ENCODE results near the gene PKNOX2.
"Not testable (repeated sequence)": the region's sequence is repeated elsewhere in the genome, so short reads cannot be mapped to it uniquely, and the experiment has no call there.

The PKNOX2 gene

DNA sequence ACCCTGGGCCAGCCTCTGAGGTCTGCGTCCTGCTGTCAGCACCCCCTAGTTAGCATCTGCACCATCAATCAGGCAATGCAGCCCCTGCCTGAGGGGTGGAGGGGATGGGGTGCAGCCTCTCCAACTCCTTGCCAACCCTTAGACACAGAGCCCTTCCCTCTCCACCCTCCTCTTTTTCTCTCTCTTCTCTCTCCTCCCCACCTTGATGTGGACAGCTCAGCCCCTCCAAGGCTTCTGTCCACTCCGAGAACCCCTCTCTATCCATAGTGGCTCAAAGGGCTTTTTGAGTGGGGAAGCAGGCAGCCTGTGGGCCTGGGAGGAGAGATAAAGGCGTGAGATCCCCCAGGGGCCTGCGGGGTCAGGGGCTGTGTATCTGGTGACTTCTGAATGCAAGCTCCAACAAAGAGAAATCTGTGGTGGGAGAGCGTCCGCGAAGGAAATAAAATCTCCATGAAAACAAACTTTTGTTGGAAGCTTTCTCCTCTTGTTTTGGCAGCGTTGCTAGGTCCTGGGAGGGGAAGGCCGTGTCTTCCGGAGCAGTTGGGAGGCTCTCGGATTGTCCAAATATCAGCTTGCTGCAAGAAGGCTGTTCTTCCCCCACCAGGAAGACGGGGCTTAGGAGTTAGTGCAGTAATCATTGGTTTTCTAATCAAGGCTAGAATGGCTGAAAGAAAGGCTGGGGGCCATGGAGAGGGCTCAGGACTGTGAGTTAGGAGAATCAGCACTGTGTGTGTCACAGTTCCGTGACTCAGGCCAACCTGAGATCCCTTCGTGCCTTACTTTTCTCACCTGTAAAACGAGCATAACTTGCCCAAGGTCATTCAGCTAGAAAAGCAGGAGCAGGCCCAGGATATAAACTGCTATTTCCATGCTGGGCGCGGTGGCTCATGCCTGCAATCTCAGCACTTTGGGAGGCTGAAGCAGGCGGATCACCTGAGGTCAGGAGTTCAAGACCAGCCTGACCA is 50.3 kb downstream of the PKNOX2 start:
- Mint-ChIP-seq H3K36me3 (ENCODE audit: low read depth) (no peaks in the 10 kb centered on the region), H3K4me3 (no peak overlapping the region), H3K27me3 (peaks cover 18% of the 10 kb centered on the region), H3K9me3 (no peaks in the 10 kb centered on the region), H3K27ac (no peak overlapping the region), H3K4me1 (ENCODE audit: low read depth) (no peaks in the 10 kb centered on the region)
- intact Hi-C loops (cut with micrococcal nuclease) = no loop called here

DNA sequence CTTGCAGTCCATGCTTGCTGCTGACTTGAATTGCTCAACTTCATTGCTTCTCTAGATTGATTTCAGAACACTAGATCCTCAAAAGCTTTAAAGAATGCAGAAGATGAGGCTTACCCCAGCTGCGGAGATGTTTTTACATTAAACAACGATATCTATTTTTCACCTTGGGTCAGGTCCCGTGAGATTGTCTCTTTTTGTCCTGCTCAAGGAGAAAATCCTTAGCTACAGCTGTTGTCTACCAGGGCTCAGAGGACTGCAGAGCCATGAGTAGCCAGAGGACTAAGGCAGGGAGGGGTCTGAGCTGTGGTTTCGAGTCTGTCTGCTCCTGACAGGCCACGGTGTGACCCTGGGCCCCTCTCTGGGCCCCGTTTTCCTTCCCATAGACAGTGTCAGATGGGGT is 51.4 kb downstream of the PKNOX2 start:
- Mint-ChIP-seq H3K27ac (no peak overlapping the region), H3K9me3 (no peaks in the 10 kb centered on the region), H3K4me3 (no peak overlapping the region), H3K27me3 (peaks cover 18% of the 10 kb centered on the region), H3K36me3 (ENCODE audit: low read depth) (no peaks in the 10 kb centered on the region), H3K4me1 (ENCODE audit: low read depth) (no peaks in the 10 kb centered on the region)
- intact Hi-C loops (cut with micrococcal nuclease) = no loop called here

DNA sequence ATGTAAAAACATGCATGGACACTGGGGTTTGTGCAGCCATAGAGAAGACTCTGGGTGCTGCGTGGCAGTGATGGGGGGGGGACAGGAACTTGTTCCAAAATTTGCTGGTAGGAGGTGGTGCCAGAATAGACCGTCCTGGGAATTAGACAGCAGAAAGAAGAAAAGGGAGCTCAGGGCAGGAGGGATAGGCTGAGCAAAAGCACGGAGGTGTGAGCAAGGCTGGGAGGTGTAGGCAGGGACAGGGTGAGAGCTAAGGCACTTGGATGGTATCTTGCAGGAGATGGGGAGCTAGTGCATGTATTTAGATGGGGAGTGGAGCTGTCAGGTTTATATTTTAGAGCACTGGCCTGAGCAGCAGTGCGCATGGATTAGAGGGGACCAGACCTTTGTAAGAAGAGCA is 53.8 kb downstream of the PKNOX2 start:
- intact Hi-C loops (cut with micrococcal nuclease) = no loop called here
- no peaks in the 10 kb centered on the region for H3K4me1 Mint-ChIP-seq (ENCODE audit: low read depth)
- H3K9me3 Mint-ChIP-seq = no peaks in the 10 kb centered on the region
- no peak overlapping the region for H3K4me3 Mint-ChIP-seq
- no peaks in the 10 kb centered on the region for H3K36me3 Mint-ChIP-seq (ENCODE audit: low read depth)
- peaks cover 15% of the 10 kb centered on the region for H3K27me3 Mint-ChIP-seq
- H3K27ac Mint-ChIP-seq = no peak overlapping the region

DNA sequence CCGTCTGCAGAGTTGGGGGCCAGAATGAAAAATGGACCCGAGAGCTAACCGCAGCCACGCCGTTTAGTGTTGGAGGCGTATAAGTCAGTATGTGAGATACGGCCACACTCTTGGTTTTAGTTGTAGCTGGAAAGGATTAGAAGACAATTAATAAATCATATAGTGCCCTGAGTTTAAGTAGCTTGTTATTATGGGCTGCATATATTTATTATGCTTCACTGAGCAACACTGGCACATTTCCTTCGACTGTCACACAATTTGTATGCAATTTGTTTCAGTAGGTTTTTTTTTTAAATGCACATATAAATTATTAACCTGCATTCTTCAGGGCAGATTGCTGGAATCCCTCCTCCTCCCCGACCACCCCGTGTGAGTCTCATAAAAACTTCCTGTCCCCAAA is 56.9 kb downstream of the PKNOX2 start:
- intact Hi-C loops (cut with micrococcal nuclease) = loop anchor here (5.0 kb wide), 1 partner anchor 259 kb away; no protein-coding TSS in a partner anchor
- H3K36me3 Mint-ChIP-seq (ENCODE audit: low read depth) = no peaks in the 10 kb centered on the region
- H3K4me1 Mint-ChIP-seq (ENCODE audit: low read depth) = no peaks in the 10 kb centered on the region
- no peak overlapping the region for H3K4me3 Mint-ChIP-seq
- H3K27me3 Mint-ChIP-seq = peaks cover 8% of the 10 kb centered on the region
- no peaks in the 10 kb centered on the region for H3K9me3 Mint-ChIP-seq
- H3K27ac Mint-ChIP-seq = no peak overlapping the region

DNA sequence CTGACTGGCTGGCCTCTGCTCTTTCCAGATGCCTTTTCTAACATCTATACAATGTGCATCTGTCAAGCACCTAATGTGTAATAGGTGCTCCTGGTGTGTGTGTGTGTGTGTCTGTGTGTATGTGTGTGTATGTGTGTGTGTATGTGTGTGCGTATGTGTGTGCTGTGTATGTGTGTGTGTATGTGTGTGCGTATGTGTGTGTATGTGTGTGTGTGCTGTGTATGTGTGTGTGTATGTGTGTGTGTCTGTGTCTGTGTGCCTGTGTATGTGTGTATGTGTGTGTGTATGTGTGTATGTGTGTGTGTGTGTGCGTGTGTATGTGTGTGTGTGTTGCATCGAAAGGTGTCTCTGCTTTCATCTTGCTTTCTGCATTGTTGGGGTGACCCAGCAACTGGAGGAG is 57.9 kb downstream of the PKNOX2 start:
- Mint-ChIP-seq H3K27ac (no peak overlapping the region), H3K36me3 (ENCODE audit: low read depth) (no peaks in the 10 kb centered on the region), H3K9me3 (no peaks in the 10 kb centered on the region), H3K4me1 (ENCODE audit: low read depth) (no peaks in the 10 kb centered on the region), H3K4me3 (no peak overlapping the region), H3K27me3 (peaks cover 10% of the 10 kb centered on the region)
- intact Hi-C loops (cut with micrococcal nuclease) = loop anchor here (5.0 kb wide), 1 partner anchor 260 kb away; no protein-coding TSS in a partner anchor

DNA sequence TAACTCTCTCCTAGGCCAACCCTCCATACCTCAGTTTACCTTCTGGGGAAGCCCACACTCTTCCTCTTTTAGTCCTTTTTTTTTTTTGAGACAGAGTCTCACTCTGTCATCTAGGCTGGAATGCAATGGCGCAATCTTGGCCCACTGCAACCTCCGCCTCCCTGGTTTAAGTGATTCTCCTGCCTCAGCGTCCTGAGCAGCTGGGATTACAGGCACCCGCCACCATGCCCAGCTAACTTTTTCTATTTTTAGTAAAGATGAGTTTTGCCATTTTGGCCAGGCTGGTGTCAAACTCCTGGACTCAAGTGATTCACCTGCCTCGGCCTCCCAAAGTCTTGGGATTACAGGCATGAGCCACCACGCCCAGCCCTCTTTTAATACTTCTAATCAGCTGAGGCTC is 58.6 kb downstream of the PKNOX2 start:
- not testable (repeated sequence) for H3K9me3 Mint-ChIP-seq; H3K36me3 Mint-ChIP-seq (ENCODE audit: low read depth); H3K4me1 Mint-ChIP-seq (ENCODE audit: low read depth); H3K27me3 Mint-ChIP-seq; H3K27ac Mint-ChIP-seq; H3K4me3 Mint-ChIP-seq
- intact Hi-C loops (cut with micrococcal nuclease) = loop anchor here (5.0 kb wide), 1 partner anchor 261 kb away; no protein-coding TSS in a partner anchor

DNA sequence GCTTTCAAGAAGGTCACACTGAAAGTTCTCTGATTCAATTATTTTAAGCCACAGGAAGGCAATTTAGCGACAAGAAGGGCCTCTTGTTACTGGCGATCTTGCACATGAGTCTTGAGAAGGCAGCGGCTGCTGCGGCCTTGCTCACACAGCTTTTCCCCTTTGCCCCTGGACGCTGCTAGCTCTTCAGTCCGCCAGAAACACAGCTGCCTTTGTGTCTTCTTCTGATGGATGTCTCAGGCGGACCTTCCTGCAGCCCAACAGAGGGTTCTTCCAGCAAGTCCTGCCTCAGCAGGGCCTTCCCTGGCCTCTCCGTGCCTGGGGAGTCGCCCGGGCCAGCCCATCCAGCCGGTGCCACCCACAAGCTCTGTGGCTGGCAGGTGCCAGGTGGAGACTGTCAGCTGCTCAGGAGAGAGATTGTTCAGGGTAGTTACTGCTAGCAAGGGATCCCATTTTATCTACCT is 59.4 kb downstream of the PKNOX2 start:
- Mint-ChIP-seq H3K9me3 (no peaks in the 10 kb centered on the region), H3K27ac (no peak overlapping the region), H3K4me3 (no peak overlapping the region), H3K4me1 (ENCODE audit: low read depth) (no peaks in the 10 kb centered on the region), H3K36me3 (ENCODE audit: low read depth) (no peaks in the 10 kb centered on the region), H3K27me3 (peaks cover 4% of the 10 kb centered on the region)
- intact Hi-C loops (cut with micrococcal nuclease) = loop anchor here (5.0 kb wide), 1 partner anchor 262 kb away; no protein-coding TSS in a partner anchor

DNA sequence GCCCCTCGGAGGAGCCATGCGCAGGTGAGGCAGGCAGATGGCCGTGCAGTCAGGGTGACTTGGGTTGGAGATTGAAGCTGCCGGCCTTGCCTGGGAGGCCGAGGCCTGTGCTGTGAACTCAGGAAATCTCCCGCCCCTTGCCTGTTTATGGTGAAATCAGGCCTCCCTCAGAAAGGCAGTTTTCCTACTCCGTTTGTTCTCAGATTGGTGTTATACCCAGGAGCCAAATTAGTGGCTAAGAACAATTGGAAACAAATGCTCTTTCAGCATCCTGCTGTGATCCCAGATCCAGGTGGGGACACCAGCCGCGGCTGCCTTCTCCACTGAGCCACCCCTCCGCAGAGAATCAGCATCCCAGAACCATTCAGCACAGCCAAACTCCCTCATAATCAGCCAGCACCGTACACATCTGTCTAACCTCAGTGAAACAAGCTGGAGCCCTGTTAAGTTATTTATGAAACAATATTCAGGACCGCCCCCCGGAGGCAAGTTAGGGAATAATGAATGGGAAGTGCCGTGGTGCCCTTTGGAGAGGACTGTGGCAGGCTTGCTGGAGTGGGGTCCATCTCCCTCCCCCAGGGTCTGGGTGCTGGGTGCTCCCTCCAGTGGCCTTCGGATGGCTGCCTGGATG is 60.0 kb downstream of the PKNOX2 start:
- intact Hi-C loops (cut with micrococcal nuclease) = loop anchor here (5.0 kb wide), 1 partner anchor 262 kb away; no protein-coding TSS in a partner anchor
- H3K27me3 Mint-ChIP-seq = peaks cover 4% of the 10 kb centered on the region

DNA sequence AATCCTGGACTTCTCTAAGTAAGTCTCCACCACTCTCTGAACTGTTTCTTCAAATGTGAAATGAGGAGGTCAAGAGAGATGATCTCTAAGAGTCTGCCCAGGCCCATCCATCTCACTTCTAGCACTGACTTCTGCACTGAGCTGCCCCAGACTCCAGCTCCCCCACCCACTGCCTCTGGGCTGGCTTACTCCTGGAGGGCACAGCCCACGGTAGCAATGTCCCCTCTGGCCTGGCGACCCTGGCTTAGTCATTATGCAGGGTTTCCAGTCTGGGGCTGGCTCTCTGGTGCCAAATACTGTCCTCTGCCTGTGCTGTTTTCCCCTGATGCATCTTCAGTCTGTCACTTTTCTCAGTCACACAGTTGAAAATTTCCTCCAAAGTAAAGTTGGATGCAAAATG is 60.9 kb downstream of the PKNOX2 start:
- Mint-ChIP-seq H3K36me3 (ENCODE audit: low read depth) (no peaks in the 10 kb centered on the region), H3K4me3 (no peak overlapping the region)

More for the DNA sequence above, 60.0 kb downstream of the PKNOX2 start:
- Mint-ChIP-seq H3K36me3 (ENCODE audit: low read depth) (no peaks in the 10 kb centered on the region), H3K4me1 (ENCODE audit: low read depth) (no peaks in the 10 kb centered on the region), H3K9me3 (no peaks in the 10 kb centered on the region), H3K27ac (no peak overlapping the region), H3K4me3 (no peak overlapping the region)

DNA sequence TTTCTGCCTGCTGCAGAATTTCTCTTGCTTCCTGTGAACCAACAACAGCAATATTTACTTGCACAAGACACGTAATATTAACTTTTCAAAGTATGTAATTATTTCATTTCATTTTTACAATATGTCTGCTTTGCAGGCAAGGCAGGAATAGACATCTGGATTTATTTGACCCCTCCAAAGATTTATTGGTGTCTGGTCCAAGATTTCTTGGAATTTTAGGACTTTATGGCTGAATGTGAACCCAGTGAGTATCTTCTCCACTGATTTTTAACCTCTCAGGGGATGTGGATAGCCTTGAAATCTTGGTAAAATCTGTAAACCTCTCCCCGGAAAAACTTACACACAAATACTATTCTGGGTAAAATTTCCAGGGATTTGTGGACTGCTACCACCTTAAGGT is 61.5 kb downstream of the PKNOX2 start:
- no peak overlapping the region for H3K27ac Mint-ChIP-seq
- no peaks in the 10 kb centered on the region for H3K36me3 Mint-ChIP-seq (ENCODE audit: low read depth)
- no peaks in the 10 kb centered on the region for H3K9me3 Mint-ChIP-seq
- intact Hi-C loops (cut with micrococcal nuclease) = no loop called here
- H3K27me3 Mint-ChIP-seq = peaks cover 4% of the 10 kb centered on the region
- H3K4me1 Mint-ChIP-seq (ENCODE audit: low read depth) = no peaks in the 10 kb centered on the region
- no peak overlapping the region for H3K4me3 Mint-ChIP-seq

More for the DNA sequence above, 60.9 kb downstream of the PKNOX2 start:
- intact Hi-C loops (cut with micrococcal nuclease) = no loop called here
- Mint-ChIP-seq H3K27me3 (peaks cover 4% of the 10 kb centered on the region), H3K27ac (no peak overlapping the region), H3K9me3 (no peaks in the 10 kb centered on the region), H3K4me1 (ENCODE audit: low read depth) (no peaks in the 10 kb centered on the region)

DNA sequence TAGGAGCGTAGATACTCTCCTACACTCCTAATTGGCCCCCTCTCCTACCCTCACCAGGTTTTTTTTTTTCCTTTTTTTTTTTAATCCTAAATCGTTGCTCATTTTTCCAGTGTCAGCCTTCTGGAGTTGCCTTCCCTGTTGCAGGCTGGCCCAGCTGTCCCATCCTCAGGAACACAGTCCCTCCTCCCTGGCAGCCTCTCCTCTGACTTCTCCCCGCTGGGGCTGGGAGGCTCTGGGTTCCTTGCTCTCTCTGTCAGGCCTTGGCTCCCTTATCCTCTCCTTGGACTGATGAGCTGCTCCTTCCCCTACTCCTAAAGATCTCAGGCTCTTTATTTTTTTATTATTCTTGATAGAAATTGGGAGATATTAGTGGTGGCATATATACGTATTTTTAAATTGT is 62.2 kb downstream of the PKNOX2 start:
- H3K27me3 Mint-ChIP-seq = peaks cover 4% of the 10 kb centered on the region

DNA sequence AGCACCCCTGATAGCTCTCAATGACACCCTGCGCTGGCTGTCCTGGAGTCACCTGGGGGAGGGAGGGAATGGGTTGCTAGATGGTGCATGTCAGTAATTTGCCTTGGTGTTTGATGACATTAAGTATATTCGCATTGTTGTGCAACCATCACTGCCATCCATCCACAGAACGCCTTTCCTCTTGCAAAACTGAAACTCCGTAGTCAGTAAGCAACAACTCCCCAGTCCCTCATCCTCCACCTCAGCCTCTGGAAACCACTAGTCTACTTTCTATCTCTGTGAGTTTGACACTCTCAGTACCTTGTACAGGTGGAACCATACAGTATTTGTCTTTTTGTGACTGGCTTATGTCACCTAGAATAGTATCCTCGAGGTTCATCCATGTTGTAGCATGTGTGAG is 62.6 kb downstream of the PKNOX2 start:
- H3K9me3 Mint-ChIP-seq = no peaks in the 10 kb centered on the region
- H3K36me3 Mint-ChIP-seq (ENCODE audit: low read depth) = no peaks in the 10 kb centered on the region
- no peaks in the 10 kb centered on the region for H3K4me1 Mint-ChIP-seq (ENCODE audit: low read depth)
- intact Hi-C loops (cut with micrococcal nuclease) = no loop called here
- no peak overlapping the region for H3K27ac Mint-ChIP-seq
- peaks cover 4% of the 10 kb centered on the region for H3K27me3 Mint-ChIP-seq
- H3K4me3 Mint-ChIP-seq = no peak overlapping the region

More for the DNA sequence above, 62.2 kb downstream of the PKNOX2 start:
- H3K27ac Mint-ChIP-seq = no peak overlapping the region
- intact Hi-C loops (cut with micrococcal nuclease) = no loop called here
- H3K4me3 Mint-ChIP-seq = no peak overlapping the region
- no peaks in the 10 kb centered on the region for H3K36me3 Mint-ChIP-seq (ENCODE audit: low read depth)
- H3K4me1 Mint-ChIP-seq (ENCODE audit: low read depth) = no peaks in the 10 kb centered on the region
- H3K9me3 Mint-ChIP-seq = no peaks in the 10 kb centered on the region

DNA sequence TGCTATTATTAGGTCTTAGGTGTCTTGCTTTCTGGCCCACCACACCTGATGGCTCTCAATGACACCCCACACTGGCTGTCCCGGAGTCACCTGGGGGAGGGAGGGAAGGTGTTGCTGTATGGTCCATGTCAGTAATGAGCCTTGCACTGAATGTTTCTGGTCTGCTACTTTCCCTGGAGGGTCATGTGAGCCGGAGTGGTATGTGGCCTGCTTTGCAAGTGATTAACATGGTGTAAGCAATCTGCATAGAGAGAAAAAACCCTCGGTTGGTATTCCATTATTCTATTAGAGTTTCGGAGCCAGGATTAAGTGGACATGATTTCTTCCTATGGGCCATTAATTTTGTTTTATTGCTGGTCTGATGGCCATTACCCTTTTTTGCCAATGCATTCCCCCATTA is 63.9 kb downstream of the PKNOX2 start:
- H3K9me3 Mint-ChIP-seq = no peaks in the 10 kb centered on the region
- no peaks in the 10 kb centered on the region for H3K4me1 Mint-ChIP-seq (ENCODE audit: low read depth)
- no peaks in the 10 kb centered on the region for H3K36me3 Mint-ChIP-seq (ENCODE audit: low read depth)
- intact Hi-C loops (cut with micrococcal nuclease) = no loop called here
- peaks cover 4% of the 10 kb centered on the region for H3K27me3 Mint-ChIP-seq
- no peak overlapping the region for H3K4me3 Mint-ChIP-seq
- H3K27ac Mint-ChIP-seq = no peak overlapping the region

DNA sequence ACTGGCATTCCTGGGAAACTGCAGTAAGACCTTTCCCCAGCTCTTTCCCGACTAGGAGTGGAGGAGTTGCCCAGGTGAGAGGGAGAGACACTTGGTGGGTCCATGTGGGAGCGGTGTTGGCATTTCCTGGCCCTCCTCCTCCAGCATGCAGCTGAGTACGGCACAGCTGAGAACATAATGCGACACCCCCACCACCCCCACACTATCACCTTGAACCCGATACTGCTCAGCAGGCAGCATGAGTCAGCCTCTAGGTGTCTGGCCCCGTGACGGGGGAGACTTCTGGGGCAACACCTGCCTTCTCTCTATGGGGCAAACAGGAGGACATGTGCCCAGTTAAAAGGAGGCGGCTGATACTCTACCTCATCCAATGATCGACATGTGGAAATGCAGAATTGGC is 64.4 kb downstream of the PKNOX2 start:
- no peaks in the 10 kb centered on the region for H3K36me3 Mint-ChIP-seq (ENCODE audit: low read depth)
- no peak overlapping the region for H3K27ac Mint-ChIP-seq
- H3K4me1 Mint-ChIP-seq (ENCODE audit: low read depth) = no peaks in the 10 kb centered on the region
- H3K4me3 Mint-ChIP-seq = no peak overlapping the region
- intact Hi-C loops (cut with micrococcal nuclease) = no loop called here
- peaks cover 7% of the 10 kb centered on the region for H3K27me3 Mint-ChIP-seq
- H3K9me3 Mint-ChIP-seq = no peaks in the 10 kb centered on the region

Measured in dendritic cell treated with granulocyte-macrophage colony-stimulating factor and Interleukin-4, amounts not matched to agents 40 ng/mL and 50 ng/mL, for 4 days (primary cell).